Thoracic aorta (tissue), 2 donors: ENCODE data around the gene FAM24B. TPM values are rescaled to one million over a fixed set of nuclear protein-coding genes. Genes with fewer than 3 reads are reported as not detected.
"Not testable (repeated sequence)": the region's sequence is repeated elsewhere in the genome, so short reads cannot be mapped to it uniquely, and the experiment has no call there.

Experiments
- ATAC-seq: fragments of 150-250 bp; one replicate; pipeline ENCODE4 v1.8.0; 2017; ENCODE audit warnings: low read depth; ENCODE audit not compliant: insufficient number of reproducible peaks, low FRiP score
- DNase-seq: peaks from one replicate; pipeline ENCODE4 v3.0.0-alpha.2; 2020; ENCODE audit warnings: low spot score
- H3K27ac ChIP-seq, 2 donors: fragments of 200-600 bp; sonication (generic); 1 replicate in 1 of 2; 2 replicates in 1 of 2; pipeline ENCODE4 v1.5.1; 2016; ENCODE audit warnings: mild to moderate bottlenecking in 2 of 2, moderate library complexity in 2 of 2
- H3K27me3 ChIP-seq: fragments of 200-600 bp; sonication (generic); replicated peaks from 2 replicates; pipeline ENCODE4 v1.6.0; 2016; ENCODE audit warnings: mild to moderate bottlenecking; ENCODE audit not compliant: insufficient read depth
- H3K36me3 ChIP-seq: fragments of 200-600 bp; sonication (generic); one replicate; pipeline ENCODE4 v1.5.1; 2016
- H3K4me1 ChIP-seq, 2 donors: fragments of 200-600 bp; sonication (generic); 1 replicate in 1 of 2; 2 replicates in 1 of 2; pipeline versions ENCODE4 v1.5.1 to v1.6.0; 2016; ENCODE audit warnings: low read depth in 2 of 2, mild to moderate bottlenecking in 1 of 2; ENCODE audit not compliant: control insufficient read depth in 1 of 2
- H3K4me3 ChIP-seq: fragments of 200-600 bp; sonication (generic); 2 replicates; pipeline ENCODE4 v1.5.1; 2016; ENCODE audit warnings: mild to moderate bottlenecking
- H3K9me3 ChIP-seq: fragments of 200-600 bp; sonication (generic); 2 replicates; pipeline ENCODE4 v1.5.1; 2016
- CTCF ChIP-seq: fragments of 200-600 bp; sonication (generic); IDR thresholded peaks from one replicate; pipeline ENCODE4 v1.5.1; 2019; ENCODE audit warnings: antibody characterized with exemption
- total RNA-seq, 2 donors: library from RNA; depleted of rRNA; stranded (reverse); fragments of >200 nt; gene quantifications; one replicate each; pipeline versions ENCODE4 v1.1.0 to v1.2.3, GENCODE V29; 2016

Gene FAM24B
- total RNA-seq, 2 donors from 2014 or later = 4.8 to 9.1 TPM

- ATAC-seq (no peak), DNase-seq (no peak)
- no peaks in the 10 kb centered on the region for H3K4me1 ChIP-seq
- H3K9me3 ChIP-seq = no peaks in the 10 kb centered on the region
- no peak overlapping the region for H3K27ac ChIP-seq
- H3K4me3 ChIP-seq = no peak overlapping the region
- no peaks in the 10 kb centered on the region for H3K36me3 ChIP-seq
- no peak for TF ChIP-seq CTCF
- H3K27me3 ChIP-seq = no peaks in the 10 kb centered on the region
Measured at GRCh38 chr10:122864194-122864592, 15.2 kb downstream of the FAM24B start.

- TF ChIP-seq CTCF = no peak
- Histone ChIP-seq H3K27ac (no peak overlapping the region), H3K27me3 (no peaks in the 10 kb centered on the region), H3K4me3 (no peak overlapping the region), H3K4me1 (no peaks in the 10 kb centered on the region), H3K36me3 (no peaks in the 10 kb centered on the region), H3K9me3 (no peaks in the 10 kb centered on the region)
- ATAC-seq (no peak), DNase-seq (no peak)
Measured at GRCh38 chr10:122863216-122864193, 15.9 kb downstream of the FAM24B start.

- Histone ChIP-seq H3K4me3 (no peak overlapping the region), H3K27me3 (no peaks in the 10 kb centered on the region), H3K36me3 (no peaks in the 10 kb centered on the region), H3K4me1 (no peaks in the 10 kb centered on the region), H3K27ac (no peak overlapping the region), H3K9me3 (no peaks in the 10 kb centered on the region)
- no peak for ATAC-seq
- no peak for TF ChIP-seq CTCF
- DNase-seq = no peak
Measured at GRCh38 chr10:122861711-122862161, 17.6 kb downstream of the FAM24B start.

GRCh38 chr10:122859527-122859926 is 19.9 kb downstream of the FAM24B start:
- DNase-seq (no peak), ATAC-seq (no peak)
- no peak overlapping the region for H3K27ac ChIP-seq

GRCh38 chr10:122858042-122858441 is 21.3 kb downstream of the FAM24B start:
- ATAC-seq, H3K9me3 ChIP-seq, H3K4me3 ChIP-seq, H3K36me3 ChIP-seq, H3K27me3 ChIP-seq, DNase-seq, H3K27ac ChIP-seq, H3K4me1 ChIP-seq: not testable (repeated sequence)

More at GRCh38 chr10:122859527-122859926, 19.9 kb downstream of the FAM24B start:
- TF ChIP-seq CTCF = no peak
- Histone ChIP-seq H3K9me3 (no peaks in the 10 kb centered on the region), H3K4me1 (no peaks in the 10 kb centered on the region), H3K36me3 (no peaks in the 10 kb centered on the region), H3K27me3 (no peaks in the 10 kb centered on the region), H3K4me3 (no peak overlapping the region)
